Breast epithelium (tissue), 4 donors: ENCODE results near the gene TYK2. TPM values are rescaled to one million over a fixed set of nuclear protein-coding genes. Genes with fewer than 3 reads are reported as not detected.
A peak's percentile ranks its signal among the peaks of the same experiment; 100 is the strongest.

Experiments used
- DNase-seq, 2 donors: peaks; one replicate each; pipeline ENCODE4 v3.0.0-alpha.2; 2019; ENCODE audit warnings: low spot score in 2 of 2
- H3K27ac ChIP-seq, 2 donors: fragments of 200-600 bp; sonication (generic) in 1 of 2; one replicate each; pipeline ENCODE4 v1.5.1; 2016 to 2019; ENCODE audit warnings: mild to moderate bottlenecking in 1 of 2
- H3K27me3 ChIP-seq, 2 donors: fragments of 200-600 bp; sonication (generic) in 1 of 2; one replicate each; pipeline versions ENCODE4 v1.5.1 to v1.6.0; 2017 to 2019; ENCODE audit warnings: control low read depth in 1 of 2, mild to moderate bottlenecking in 1 of 2
- H3K36me3 ChIP-seq: fragments of 200-600 bp; one replicate; pipeline ENCODE4 v1.5.1; 2019
- H3K4me1 ChIP-seq, 2 donors: fragments of 200-600 bp; sonication (generic); one replicate each; pipeline ENCODE4 v1.5.1; 2016 to 2019; ENCODE audit warnings: control low read depth in 1 of 2
- H3K4me3 ChIP-seq, 3 donors: fragments of 200-600 bp; sonication (generic); 1 replicate in 2 of 3; 2 replicates in 1 of 3; pipeline ENCODE4 v1.5.1; 2016 to 2019; ENCODE audit warnings: mild to moderate bottlenecking in 3 of 3, moderate library complexity in 2 of 3
- H3K9me3 ChIP-seq, 2 donors: fragments of 200-600 bp; sonication (generic) in 1 of 2; one replicate each; pipeline ENCODE4 v1.5.1; 2016 to 2019; ENCODE audit warnings: control low read depth in 1 of 2
- CTCF ChIP-seq, 3 donors: fragments of 450-650 bp; IDR thresholded peaks; one replicate each; pipeline ENCODE4 v1.5.1; 2016 to 2017; ENCODE audit warnings: antibody characterized with exemption in 3 of 3, mild to moderate bottlenecking in 3 of 3, moderate library complexity in 3 of 3
- POLR2A ChIP-seq: fragments of 450-650 bp; IDR thresholded peaks from one replicate; pipeline ENCODE4 v1.6.1; 2016; ENCODE audit warnings: antibody characterized with exemption, mild to moderate bottlenecking, moderate library complexity
- POLR2AphosphoS5 ChIP-seq, 3 donors: sonication (generic); formaldehyde crosslinking; IDR thresholded peaks; one replicate each; pipeline ENCODE4 v1.6.1; 2017; ENCODE audit warnings: antibody characterized with exemption in 3 of 3
- intact Hi-C: fragments of 100-400 bp; cut with DNase I; formaldehyde crosslinking; loops from one replicate; pipeline ENCODE4 v1.15.1; 2023; ENCODE audit warnings: low total_unique reads
- total RNA-seq, 3 donors: library from RNA; depleted of rRNA; stranded (reverse); fragments of >200 nt; gene quantifications; one replicate each; pipeline ENCODE4 v1.1.0, GENCODE V29; 2016

TYK2 gene
- total RNA-seq, 3 donors from 2014 or later = 61.6 to 109 (median 104) TPM

GRCh38 chr19:10332158-10332964 lies 48.0 kb downstream of the TYK2 start:
- Histone ChIP-seq H3K4me1 (peaks cover 5 to 6% of the 10 kb centered on the region in 2 donors), H3K36me3 (peaks cover 10% of the 10 kb centered on the region), H3K9me3 (no peaks in the 10 kb centered on the region), H3K27me3 (no peaks in the 10 kb centered on the region), H3K4me3 (peak overlapping the region; percentile 70 to 89 (median 81)), H3K27ac (peak overlapping the region; percentile 79 to 84)
- intact Hi-C loops = no loop called here
- TF ChIP-seq POLR2AphosphoS5 (IDR thresholded peaks at IDR 0.05) (no peak), CTCF (IDR thresholded peaks at IDR 0.05) (no peak), POLR2A (no peak)
- no peak for DNase-seq

- TF ChIP-seq CTCF (IDR thresholded peaks at IDR 0.05) (no peak), POLR2AphosphoS5 (IDR thresholded peaks at IDR 0.05) (no peak), POLR2A (no peak)
- Histone ChIP-seq H3K27me3 (no peaks in the 10 kb centered on the region), H3K27ac (no peak overlapping the region), H3K36me3 (peaks cover 11% of the 10 kb centered on the region), H3K9me3 (no peaks in the 10 kb centered on the region), H3K4me3 (no peak overlapping the region), H3K4me1 (peaks cover 5 to 6% of the 10 kb centered on the region in 2 donors)
- intact Hi-C loops = loop anchor here (5.0 kb wide), 1 partner anchor 52 kb away; no protein-coding TSS in a partner anchor
- no peak for DNase-seq
Observed at GRCh38 chr19:10329555-10329954, 50.8 kb downstream of the TYK2 start.

- TF ChIP-seq CTCF (IDR thresholded peaks at IDR 0.05) (no peak), POLR2A (no peak), POLR2AphosphoS5 (IDR thresholded peaks at IDR 0.05) (no peak)
- no peak for DNase-seq
- intact Hi-C loops = loop anchor here (5.0 kb wide), 1 partner anchor 51 kb away; no protein-coding TSS in a partner anchor
Observed at GRCh38 chr19:10328558-10329429, 51.6 kb downstream of the TYK2 start.

GRCh38 chr19:10327793-10328192 lies 52.6 kb downstream of the TYK2 start:
- Histone ChIP-seq H3K36me3 (peaks cover 15% of the 10 kb centered on the region), H3K9me3 (no peaks in the 10 kb centered on the region), H3K27me3 (no peaks in the 10 kb centered on the region), H3K4me1 (peaks cover 5 to 6% of the 10 kb centered on the region in 2 donors), H3K4me3 (no peak overlapping the region), H3K27ac (no peak overlapping the region)
- TF ChIP-seq POLR2AphosphoS5 (IDR thresholded peaks at IDR 0.05) (no peak), POLR2A (no peak), CTCF (IDR thresholded peaks at IDR 0.05) (no peak)
- intact Hi-C loops = loop anchor here (5.0 kb wide), 1 partner anchor 50 kb away; no protein-coding TSS in a partner anchor
- DNase-seq = no peak

More at GRCh38 chr19:10328558-10329429, 51.6 kb downstream of the TYK2 start:
- Histone ChIP-seq H3K9me3 (no peaks in the 10 kb centered on the region), H3K4me3 (no peak overlapping the region), H3K27me3 (no peaks in the 10 kb centered on the region), H3K36me3 (peaks cover 11% of the 10 kb centered on the region), H3K4me1 (peaks cover 5 to 6% of the 10 kb centered on the region in 2 donors), H3K27ac (no peak overlapping the region)
